GM12874 (cell line): ENCODE data around the gene UNC45B.

Experiments used
- CTCF ChIP-seq: IDR thresholded peaks from 2 replicates; pipeline ENCODE4 v1.5.1; 2011; ENCODE audit warnings: low read depth, mild to moderate bottlenecking, control low read depth, low read length, moderate library complexity; ENCODE audit not compliant: insufficient read depth

The UNC45B gene

GRCh38 chr17:35147375-35147905, at the start of gene UNC45B:
UNC45B (plus strand) TSS chr17:35147817; CDS start chr17:35148264, 447 bp downstream.
- no peak for TF ChIP-seq CTCF

- no peak for TF ChIP-seq CTCF
Measured at GRCh38 chr17:35099908-35100307, 47.7 kb upstream of the UNC45B start.

GRCh38 chr17:35101036-35101435, 46.6 kb upstream of the UNC45B start:
- TF ChIP-seq CTCF, result no peak

GRCh38 chr17:35101725-35102124, 45.9 kb upstream of the UNC45B start:
- TF ChIP-seq CTCF, result no peak

- TF ChIP-seq CTCF, result no peak
Measured at GRCh38 chr17:35103271-35103670, 44.3 kb upstream of the UNC45B start.

- no peak for TF ChIP-seq CTCF
Measured at GRCh38 chr17:35104844-35105450, 42.7 kb upstream of the UNC45B start.

GRCh38 chr17:35116845-35117244, 30.8 kb upstream of the UNC45B start:
- no peak for TF ChIP-seq CTCF

- TF ChIP-seq CTCF, result peak; percentile 59
Measured at GRCh38 chr17:35117984-35118383, 29.6 kb upstream of the UNC45B start.
